Ascending aorta (tissue), 2 donors: Measurements from ENCODE around the gene GIGYF1. TPM values are rescaled to one million over a fixed set of nuclear protein-coding genes. Genes with fewer than 3 reads are reported as not detected.
"Not testable (repeated sequence)": the region's sequence is repeated elsewhere in the genome, so short reads cannot be mapped to it uniquely, and the experiment has no call there.

Experiments used
- DNase-seq, 2 donors: peaks; one replicate each; pipeline ENCODE4 v3.0.0-alpha.2; 2019; ENCODE audit warnings: low spot score in 2 of 2
- H3K27ac ChIP-seq, 2 donors: fragments of 200-600 bp; sonication (generic); one replicate each; pipeline ENCODE4 v1.5.1; 2016 to 2017; ENCODE audit warnings: mild to moderate bottlenecking in 1 of 2
- H3K27me3 ChIP-seq: fragments of 200-600 bp; sonication (generic); one replicate; pipeline ENCODE4 v1.5.1; 2017
- H3K36me3 ChIP-seq, 2 donors: fragments of 200-600 bp; sonication (generic); one replicate each; pipeline ENCODE4 v1.5.1; 2016
- H3K4me1 ChIP-seq, 2 donors: fragments of 200-600 bp; sonication (generic); one replicate each; pipeline ENCODE4 v1.5.1; 2016 to 2017; ENCODE audit warnings: mild to moderate bottlenecking in 1 of 2
- H3K4me3 ChIP-seq, 2 donors: fragments of 200-600 bp; sonication (generic); one replicate each; pipeline ENCODE4 v1.5.1; 2016 to 2017; ENCODE audit warnings: mild to moderate bottlenecking in 1 of 2
- H3K9me3 ChIP-seq, 2 donors: fragments of 200-600 bp; sonication (generic); one replicate each; pipeline ENCODE4 v1.5.1; 2016
- CTCF ChIP-seq, 3 experiments: fragments of 200-600 bp in 2 of 3; fragments of 450-650 bp in 1 of 3; sonication (generic) in 2 of 3; IDR thresholded peaks; one replicate each; pipeline ENCODE4 v1.5.1; 2016 to 2019; ENCODE audit warnings: antibody characterized with exemption in 3 of 3, mild to moderate bottlenecking in 1 of 3, moderate library complexity in 1 of 3
- intact Hi-C: fragments of 100-400 bp; cut with DNase I; formaldehyde crosslinking; loops from one replicate; pipeline ENCODE4 v1.15.1; 2023
- total RNA-seq: library from RNA; depleted of rRNA; stranded (reverse); fragments of >200 nt; gene quantifications from one replicate; pipeline ENCODE4 v1.1.0, GENCODE V29; 2016

GIGYF1 gene
- total RNA-seq, 1 donor from 2014 or later = 31.1 TPM

GRCh38 chr7:100730136-100730800, 36.2 kb upstream of the GIGYF1 start:
- DNase-seq = no peak
- no peak for TF ChIP-seq CTCF (IDR thresholded peaks at IDR 0.05)
- intact Hi-C loops = no loop called here
- Histone ChIP-seq H3K9me3 (no peaks in the 10 kb centered on the region), H3K36me3 (no peaks in the 10 kb centered on the region), H3K4me1 (no peaks in the 10 kb centered on the region), H3K27me3 (no peaks in the 10 kb centered on the region), H3K27ac (no peak overlapping the region), H3K4me3 (no peak overlapping the region)

- Histone ChIP-seq H3K27ac (no peak overlapping the region), H3K36me3 (no peaks in the 10 kb centered on the region), H3K27me3 (no peaks in the 10 kb centered on the region), H3K4me3 (no peak overlapping the region), H3K9me3 (no peaks in the 10 kb centered on the region), H3K4me1 (no peaks in the 10 kb centered on the region)
- DNase-seq = no peak
- no peak for TF ChIP-seq CTCF (IDR thresholded peaks at IDR 0.05)
- intact Hi-C loops = loop anchor here (5.0 kb wide), 2 partner anchors 124 to 261 kb away; partner anchors contain the start of gene SLC12A9
Observed at GRCh38 chr7:100728196-100728595, 34.1 kb upstream of the GIGYF1 start.

- Histone ChIP-seq H3K4me3 (no peak overlapping the region), H3K27ac (no peak overlapping the region), H3K9me3 (no peaks in the 10 kb centered on the region), H3K36me3 (no peaks in the 10 kb centered on the region), H3K27me3 (no peaks in the 10 kb centered on the region), H3K4me1 (no peaks in the 10 kb centered on the region)
- TF ChIP-seq CTCF (IDR thresholded peaks at IDR 0.05) = no peak
- intact Hi-C loops = loop anchor here (5.0 kb wide), 2 partner anchors 125 to 260 kb away; partner anchors contain the start of gene SLC12A9
- no peak for DNase-seq
Observed at GRCh38 chr7:100726996-100727761, 33.1 kb upstream of the GIGYF1 start.

- H3K4me1 ChIP-seq, H3K27ac ChIP-seq, H3K36me3 ChIP-seq, intact Hi-C loops, DNase-seq, H3K9me3 ChIP-seq, H3K4me3 ChIP-seq: not testable (repeated sequence)
- H3K27me3 ChIP-seq = peaks cover 18% of the 10 kb centered on the region
Observed at GRCh38 chr7:100724364-100724763, 30.3 kb upstream of the GIGYF1 start.

GRCh38 chr7:100723732-100724275, 29.8 kb upstream of the GIGYF1 start:
- peaks cover 19% of the 10 kb centered on the region for H3K27me3 ChIP-seq
- intact Hi-C loops = no loop called here

More at GRCh38 chr7:100723732-100724275, 29.8 kb upstream of the GIGYF1 start:
- Histone ChIP-seq H3K4me1 (no peaks in the 10 kb centered on the region), H3K27ac (no peak overlapping the region), H3K36me3 (no peaks in the 10 kb centered on the region), H3K9me3 (no peaks in the 10 kb centered on the region), H3K4me3 (no peak overlapping the region)
- TF ChIP-seq CTCF (IDR thresholded peaks at IDR 0.05) = no peak
- DNase-seq = no peak
